ENCODE results near the gene SPSB1. TPM values are rescaled to one million over a fixed set of nuclear protein-coding genes. Genes with fewer than 3 reads are reported as not detected.

Gene SPSB1
- total and polyA plus RNA-seq, 2 experiments from 2014 or later = 13.5 to 22.7 TPM

DNA sequence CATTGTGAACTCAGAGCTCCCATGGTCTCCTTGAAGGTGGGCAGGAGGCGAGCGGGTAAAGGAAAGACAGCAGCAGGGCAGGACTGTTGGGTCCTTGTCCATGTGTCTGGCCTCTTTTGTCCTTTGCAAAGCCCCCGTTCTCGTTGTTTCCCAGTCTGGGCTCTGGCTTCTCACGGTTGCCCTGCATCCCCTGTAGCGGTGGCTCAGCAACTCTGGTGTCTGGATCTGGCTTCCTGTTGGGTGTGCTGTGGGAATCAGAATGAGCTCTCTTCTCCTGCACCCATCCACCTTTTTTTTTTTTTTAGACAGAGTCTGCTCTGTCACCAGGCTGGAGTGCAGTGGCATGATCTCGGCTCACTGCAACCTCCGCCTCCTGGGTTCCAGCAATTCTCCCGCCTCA is 47.0 kb upstream of the SPSB1 start:
- 98 to 100% methylated on average over 7 to 9 of the region's 9 CpGs for WGBS, 2 experiments (ENCODE audit: low coverage in 1 of 2, low lambda C conversion rate in 2 of 2, missing lambda C conversion rate in 2 of 2)
- peaks cover 6% of the 10 kb centered on the region for H3K79me2 ChIP-seq (ENCODE audit: insufficient read depth)
- no peaks in the 10 kb centered on the region for H3F3A ChIP-seq (ENCODE audit: insufficient read depth)

DNA sequence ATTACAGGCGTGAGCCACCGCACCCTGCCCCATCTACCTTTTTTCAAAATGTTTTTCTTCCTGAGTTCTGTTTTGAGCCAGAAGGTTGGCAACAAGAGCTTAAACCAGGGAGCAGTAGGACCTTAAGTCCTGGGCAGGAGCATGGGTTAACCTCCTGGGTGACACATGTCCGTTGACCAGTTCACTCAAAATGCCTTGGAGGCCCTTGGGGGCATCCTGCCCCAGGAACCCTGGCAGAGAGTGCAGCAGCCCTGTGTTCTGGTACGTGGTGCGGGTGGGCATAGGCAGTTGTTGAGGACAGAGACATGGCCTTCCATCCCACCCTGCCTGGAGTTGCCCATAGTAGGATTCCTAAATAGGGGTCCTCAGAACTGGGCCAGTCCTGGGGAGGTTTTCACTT is 46.5 kb upstream of the SPSB1 start:
- Histone ChIP-seq H3K27me3 (replicated peaks; ENCODE audit: insufficient read depth) (no peaks in the 10 kb centered on the region), H3K36me3 (ENCODE audit: low read depth) (no peaks in the 10 kb centered on the region; the same call in 1 of the 2 replicates), H3K27ac (no peak overlapping the region), H3K9me2 (ENCODE audit: insufficient read depth) (no peaks in the 10 kb centered on the region), H3K79me2 (ENCODE audit: insufficient read depth) (peaks cover 3% of the 10 kb centered on the region; the same call in 1 of the 2 replicates), H3K9me3 (ENCODE audit: low read depth) (no peaks in the 10 kb centered on the region), H4K20me1 (ENCODE audit: insufficient read depth) (no peaks in the 10 kb centered on the region), H3F3A (ENCODE audit: insufficient read depth) (no peaks in the 10 kb centered on the region), H3K4me3 (no peak overlapping the region), H3K9ac (no peak overlapping the region), H2AFZ (no peak overlapping the region), H3K4me2 (ENCODE audit: unreplicated experiment) (no peak overlapping the region), H3K4me1 (ENCODE audit: insufficient read depth) (no peaks in the 10 kb centered on the region)
- no peak for TF ChIP-seq EZH2 (IDR thresholded peaks at IDR 0.05; ENCODE audit: insufficient read depth, poor library complexity, severe bottlenecking)
- in situ Hi-C loops (cut with MboI) = no loop called here
- no peak for DNase-seq
- WGBS, 2 experiments (ENCODE audit: low coverage in 1 of 2, low lambda C conversion rate in 2 of 2, missing lambda C conversion rate in 2 of 2) = 97 to 98% methylated on average over 5 of the region's 5 CpGs

More for the DNA sequence above, 47.0 kb upstream of the SPSB1 start:
- Histone ChIP-seq H3K27me3 (replicated peaks; ENCODE audit: insufficient read depth) (no peaks in the 10 kb centered on the region), H3K9me2 (ENCODE audit: insufficient read depth) (no peaks in the 10 kb centered on the region), H3K4me3 (no peak overlapping the region), H4K20me1 (ENCODE audit: insufficient read depth) (no peaks in the 10 kb centered on the region), H3K36me3 (ENCODE audit: low read depth) (no peaks in the 10 kb centered on the region; the same call in 1 of the 2 replicates), H3K27ac (no peak overlapping the region), H3K4me1 (ENCODE audit: insufficient read depth) (peaks cover 3% of the 10 kb centered on the region; the same call in 1 of the 2 replicates), H3K4me2 (ENCODE audit: unreplicated experiment) (no peak overlapping the region), H3K9ac (no peak overlapping the region), H2AFZ (no peak overlapping the region), H3K9me3 (ENCODE audit: low read depth) (no peaks in the 10 kb centered on the region)
- in situ Hi-C loops (cut with MboI) = no loop called here
- TF ChIP-seq EZH2 (IDR thresholded peaks at IDR 0.05; ENCODE audit: insufficient read depth, poor library complexity, severe bottlenecking) (no peak), EZH2phosphoT487 (IDR thresholded peaks at IDR 0.05; ENCODE audit: insufficient read depth, low read depth) (no peak)
- DNase-seq = no peak

DNA sequence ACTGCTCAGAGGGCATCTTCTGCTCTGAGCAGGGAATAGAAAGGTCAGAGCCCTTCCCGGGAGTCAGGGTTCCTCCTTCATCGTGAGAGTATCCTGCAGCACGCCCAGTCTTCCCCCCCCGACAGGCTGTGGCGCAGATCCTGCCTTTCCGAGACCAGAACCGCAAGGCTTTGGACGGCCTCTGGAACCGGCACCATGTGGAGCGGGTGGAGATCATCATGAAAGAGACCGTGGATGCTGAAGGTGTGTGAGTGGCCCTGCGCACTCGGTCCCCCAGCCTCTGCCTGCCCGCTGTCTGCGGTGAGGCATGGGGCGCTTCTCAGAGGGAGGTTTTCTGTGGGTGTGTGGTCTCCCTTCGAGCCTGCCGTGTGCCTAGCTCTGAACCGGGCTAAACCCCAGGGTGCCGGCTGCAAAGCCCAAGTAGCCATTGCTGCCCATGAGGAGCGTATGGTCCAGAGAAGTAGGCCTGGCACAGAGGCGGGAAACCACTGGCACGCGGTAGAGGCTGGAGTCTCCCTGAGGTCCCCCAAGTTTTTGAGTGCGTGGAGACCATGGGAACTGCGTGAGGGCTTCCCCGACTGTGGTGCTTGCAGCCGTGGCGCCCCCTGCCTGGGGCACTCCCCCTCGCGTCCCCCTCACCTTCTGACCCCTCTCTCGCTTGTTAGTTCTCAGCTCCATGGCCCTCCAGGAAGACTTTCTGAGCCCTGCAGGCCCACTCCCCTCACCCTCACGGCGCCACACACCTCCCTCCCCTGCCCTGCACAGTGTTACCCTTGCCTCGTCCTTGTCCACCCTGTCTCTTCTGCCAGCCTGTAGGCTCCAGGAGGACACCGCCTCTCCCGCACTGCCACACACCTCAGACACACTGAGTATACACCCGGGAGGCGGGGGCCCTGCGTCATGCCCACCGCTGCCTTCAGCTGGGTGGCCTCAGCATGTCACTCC is 45.6 kb upstream of the SPSB1 start:
- Histone ChIP-seq H2AFZ (no peak overlapping the region), H3K4me3 (no peak overlapping the region), H3K9ac (no peak overlapping the region), H3K27me3 (replicated peaks; ENCODE audit: insufficient read depth) (no peaks in the 10 kb centered on the region), H3K9me2 (ENCODE audit: insufficient read depth) (no peaks in the 10 kb centered on the region), H3K9me3 (ENCODE audit: low read depth) (no peaks in the 10 kb centered on the region), H3K4me1 (ENCODE audit: insufficient read depth) (no peaks in the 10 kb centered on the region), H3K27ac (no peak overlapping the region), H4K20me1 (ENCODE audit: insufficient read depth) (no peaks in the 10 kb centered on the region), H3K79me2 (ENCODE audit: insufficient read depth) (peaks cover 3% of the 10 kb centered on the region; the same call in 1 of the 2 replicates), H3K36me3 (ENCODE audit: low read depth) (no peaks in the 10 kb centered on the region; the same call in 1 of the 2 replicates), H3K4me2 (ENCODE audit: unreplicated experiment) (no peak overlapping the region), H3F3A (ENCODE audit: insufficient read depth) (no peaks in the 10 kb centered on the region)
- TF ChIP-seq EZH2 (IDR thresholded peaks at IDR 0.05; ENCODE audit: insufficient read depth, poor library complexity, severe bottlenecking) = no peak
- no peak for TF ChIP-seq EZH2phosphoT487 (IDR thresholded peaks at IDR 0.05; ENCODE audit: insufficient read depth, low read depth)
- WGBS, 2 experiments (ENCODE audit: low coverage in 1 of 2, low lambda C conversion rate in 2 of 2, missing lambda C conversion rate in 2 of 2) = 88 to 89% methylated on average over 41 of the region's 41 CpGs
- no peak for DNase-seq
- in situ Hi-C loops (cut with MboI) = no loop called here

- H3K4me2 ChIP-seq (ENCODE audit: unreplicated experiment) = no peak overlapping the region
- TF ChIP-seq EZH2 (IDR thresholded peaks at IDR 0.05; ENCODE audit: insufficient read depth, poor library complexity, severe bottlenecking) (no peak), EZH2phosphoT487 (IDR thresholded peaks at IDR 0.05; ENCODE audit: insufficient read depth, low read depth) (no peak)
- no peaks in the 10 kb centered on the region for H3K9me3 ChIP-seq (ENCODE audit: low read depth)
- no peak overlapping the region for H3K9ac ChIP-seq
- H3K36me3 ChIP-seq (ENCODE audit: low read depth) = no peaks in the 10 kb centered on the region; the same call in 1 of the 2 replicates
- in situ Hi-C loops (cut with MboI) = no loop called here
- H3F3A ChIP-seq (ENCODE audit: insufficient read depth) = no peaks in the 10 kb centered on the region
- H2AFZ ChIP-seq = no peak overlapping the region
- WGBS, 2 experiments (ENCODE audit: low coverage in 1 of 2, low lambda C conversion rate in 2 of 2, missing lambda C conversion rate in 2 of 2) = 87 to 91% methylated on average over 12 to 18 of the region's 18 CpGs
- H3K27ac ChIP-seq = no peak overlapping the region
- H4K20me1 ChIP-seq (ENCODE audit: insufficient read depth) = no peaks in the 10 kb centered on the region
- H3K4me3 ChIP-seq = no peak overlapping the region
- H3K27me3 ChIP-seq (replicated peaks; ENCODE audit: insufficient read depth) = no peaks in the 10 kb centered on the region
- no peaks in the 10 kb centered on the region for H3K4me1 ChIP-seq (ENCODE audit: insufficient read depth)
- peaks cover 3% of the 10 kb centered on the region; the same call in 1 of the 2 replicates for H3K79me2 ChIP-seq (ENCODE audit: insufficient read depth)
- no peaks in the 10 kb centered on the region for H3K9me2 ChIP-seq (ENCODE audit: insufficient read depth)
- DNase-seq = no peak
Measured at GRCh38 chr1:9247894-9248293, 44.8 kb upstream of the SPSB1 start.
